Activated CD4-positive, alpha-beta memory T cell treated with anti-CD3 and anti-CD28 coated beads, Interleukin-2, amount 10 ng/mL, durations not matched to agents 7 days and 5 days (primary cell): ENCODE data around the gene PEX14. TPM values are rescaled to one million over a fixed set of nuclear protein-coding genes. Genes with fewer than 3 reads are reported as not detected.

Source experiments
- CTCF ChIA-PET: fragments of 350-600 bp; sonication (Branson Sonifier 250); formaldehyde crosslinking; loops from one replicate; lab custom pipeline; 2021; ENCODE audit warnings: antibody characterized with exemption, inconsistent platforms; lab: Charles Lee
- POLR2A ChIA-PET: fragments of 350-600 bp; sonication (Branson Sonifier 250); formaldehyde crosslinking; loops from one replicate; lab custom pipeline; 2021; ENCODE audit warnings: antibody characterized with exemption; lab: Charles Lee
- DNase-seq: peaks from one replicate; pipeline ENCODE4 v3.0.0-alpha.2; 2020
- H3K27ac Mint-ChIP-seq: one replicate; pipeline ENCODE4 v1.8.0; 2021; ENCODE audit warnings: mild to moderate bottlenecking, mixed read lengths
- H3K27me3 Mint-ChIP-seq: one replicate; pipeline ENCODE4 v1.8.0; 2021; ENCODE audit warnings: mixed read lengths
- H3K36me3 Mint-ChIP-seq: one replicate; pipeline ENCODE4 v1.8.0; 2021; ENCODE audit warnings: low read depth, mixed read lengths
- H3K4me1 Mint-ChIP-seq: one replicate; pipeline ENCODE4 v1.8.0; 2021; ENCODE audit warnings: mixed read lengths
- H3K4me3 Mint-ChIP-seq: one replicate; pipeline ENCODE4 v1.8.0; 2021; ENCODE audit warnings: mild to moderate bottlenecking, mixed read lengths
- H3K9me3 Mint-ChIP-seq: one replicate; pipeline ENCODE4 v1.8.0; 2021; ENCODE audit warnings: mixed read lengths
- total RNA-seq, 2 experiments: library from RNA; stranded (reverse); gene quantifications; one replicate each; pipeline ENCODE4 v1.2.3, GENCODE V29; 2021

PEX14 gene
- total RNA-seq, 2 experiments from 2014 or later: 18.9 to 20.1 TPM

- no peaks in the 10 kb centered on the region for H3K27me3 Mint-ChIP-seq
- ChIA-PET POLR2A (no interaction called here), CTCF (interaction anchor here (1.3 kb wide), 1 partner anchor 130 kb away, joined by 3 read pairs; no protein-coding TSS in a partner anchor)
- DNase-seq: no peak
- no peaks in the 10 kb centered on the region for H3K9me3 Mint-ChIP-seq
- H3K4me3 Mint-ChIP-seq: no peak overlapping the region
- H3K36me3 Mint-ChIP-seq: no peaks in the 10 kb centered on the region
- no peak overlapping the region for H3K27ac Mint-ChIP-seq
- no peaks in the 10 kb centered on the region for H3K4me1 Mint-ChIP-seq
Measured at GRCh38 chr1:10624256-10625050, 149.7 kb downstream of the PEX14 start.

GRCh38 chr1:10625076-10625475 is 150.3 kb downstream of the PEX14 start:
- Mint-ChIP-seq H3K27me3 (no peaks in the 10 kb centered on the region), H3K4me3 (no peak overlapping the region), H3K36me3 (no peaks in the 10 kb centered on the region), H3K9me3 (no peaks in the 10 kb centered on the region), H3K27ac (no peak overlapping the region), H3K4me1 (no peaks in the 10 kb centered on the region)
- DNase-seq: no peak
- CTCF ChIA-PET: interaction anchor here (1.3 kb wide), 1 partner anchor 131 kb away, joined by 3 read pairs; no protein-coding TSS in a partner anchor
- POLR2A ChIA-PET: no interaction called here

- no peak overlapping the region for H3K27ac Mint-ChIP-seq
- H3K4me3 Mint-ChIP-seq: no peak overlapping the region
- CTCF ChIA-PET: interaction anchor here (1.3 kb wide), 1 partner anchor 132 kb away, joined by 3 read pairs; no protein-coding TSS in a partner anchor
- H3K36me3 Mint-ChIP-seq: no peaks in the 10 kb centered on the region
- no peaks in the 10 kb centered on the region for H3K4me1 Mint-ChIP-seq
- no peaks in the 10 kb centered on the region for H3K27me3 Mint-ChIP-seq
- no peak for DNase-seq
- H3K9me3 Mint-ChIP-seq: no peaks in the 10 kb centered on the region
- POLR2A ChIA-PET: no interaction called here
Measured at GRCh38 chr1:10625554-10625953, 150.8 kb downstream of the PEX14 start.

GRCh38 chr1:10626131-10626731 is 151.5 kb downstream of the PEX14 start:
- H3K9me3 Mint-ChIP-seq: no peaks in the 10 kb centered on the region
- H3K27me3 Mint-ChIP-seq: no peaks in the 10 kb centered on the region
- no peak overlapping the region for H3K27ac Mint-ChIP-seq
- ChIA-PET CTCF (interaction anchor here (0.6 kb wide), 1 partner anchor 63 kb away, joined by 3 read pairs; no protein-coding TSS in a partner anchor), POLR2A (no interaction called here)
- no peaks in the 10 kb centered on the region for H3K36me3 Mint-ChIP-seq
- H3K4me3 Mint-ChIP-seq: no peak overlapping the region
- no peaks in the 10 kb centered on the region for H3K4me1 Mint-ChIP-seq
- DNase-seq: no peak

GRCh38 chr1:10626791-10627410 is 152.2 kb downstream of the PEX14 start:
- no peaks in the 10 kb centered on the region for H3K9me3 Mint-ChIP-seq

GRCh38 chr1:10628685-10629084 is 153.9 kb downstream of the PEX14 start:
- ChIA-PET POLR2A (no interaction called here), CTCF (interaction anchor here (1.6 kb wide), 1 partner anchor 134 kb away, joined by 3 read pairs; no protein-coding TSS in a partner anchor)
- Mint-ChIP-seq H3K27me3 (no peaks in the 10 kb centered on the region), H3K4me3 (no peak overlapping the region), H3K27ac (no peak overlapping the region), H3K36me3 (no peaks in the 10 kb centered on the region), H3K9me3 (no peaks in the 10 kb centered on the region), H3K4me1 (no peaks in the 10 kb centered on the region)
- no peak for DNase-seq

More at GRCh38 chr1:10626791-10627410, 152.2 kb downstream of the PEX14 start:
- Mint-ChIP-seq H3K27ac (no peak overlapping the region), H3K36me3 (no peaks in the 10 kb centered on the region), H3K27me3 (no peaks in the 10 kb centered on the region), H3K4me1 (no peaks in the 10 kb centered on the region), H3K4me3 (no peak overlapping the region)
- DNase-seq: no peak
- POLR2A ChIA-PET: no interaction called here
- CTCF ChIA-PET: interaction anchor here (0.6 kb wide), 1 partner anchor 64 kb away, joined by 3 read pairs; no protein-coding TSS in a partner anchor

- ChIA-PET CTCF (interaction anchor here (1.6 kb wide), 1 partner anchor 135 kb away, joined by 3 read pairs; no protein-coding TSS in a partner anchor), POLR2A (no interaction called here)
- no peaks in the 10 kb centered on the region for H3K27me3 Mint-ChIP-seq
- no peaks in the 10 kb centered on the region for H3K9me3 Mint-ChIP-seq
- no peaks in the 10 kb centered on the region for H3K4me1 Mint-ChIP-seq
- no peak for DNase-seq
- H3K36me3 Mint-ChIP-seq: no peaks in the 10 kb centered on the region
- no peak overlapping the region for H3K4me3 Mint-ChIP-seq
- H3K27ac Mint-ChIP-seq: no peak overlapping the region
Measured at GRCh38 chr1:10629091-10629815, 154.5 kb downstream of the PEX14 start.

GRCh38 chr1:10629816-10630571 is 155.2 kb downstream of the PEX14 start:
- Mint-ChIP-seq H3K27me3 (no peaks in the 10 kb centered on the region), H3K4me3 (no peak overlapping the region), H3K9me3 (no peaks in the 10 kb centered on the region), H3K36me3 (no peaks in the 10 kb centered on the region), H3K27ac (no peak overlapping the region), H3K4me1 (no peaks in the 10 kb centered on the region)
- ChIA-PET CTCF (no interaction called here), POLR2A (no interaction called here)
- DNase-seq: no peak

- Mint-ChIP-seq H3K27ac (no peak overlapping the region), H3K4me3 (no peak overlapping the region), H3K36me3 (no peaks in the 10 kb centered on the region), H3K27me3 (no peaks in the 10 kb centered on the region), H3K4me1 (no peaks in the 10 kb centered on the region), H3K9me3 (no peaks in the 10 kb centered on the region)
- DNase-seq: no peak
- ChIA-PET CTCF (no interaction called here), POLR2A (no interaction called here)
Measured at GRCh38 chr1:10630661-10631120, 155.9 kb downstream of the PEX14 start.

GRCh38 chr1:10631121-10631810 is 156.5 kb downstream of the PEX14 start:
- H3K9me3 Mint-ChIP-seq: no peaks in the 10 kb centered on the region
- no peaks in the 10 kb centered on the region for H3K36me3 Mint-ChIP-seq
- H3K27me3 Mint-ChIP-seq: no peaks in the 10 kb centered on the region
- POLR2A ChIA-PET: no interaction called here
- no peak for DNase-seq
- H3K27ac Mint-ChIP-seq: no peak overlapping the region
- no peak overlapping the region for H3K4me3 Mint-ChIP-seq
- H3K4me1 Mint-ChIP-seq: no peaks in the 10 kb centered on the region
- CTCF ChIA-PET: no interaction called here

GRCh38 chr1:10631811-10632593 is 157.3 kb downstream of the PEX14 start:
- no peak for DNase-seq
- CTCF ChIA-PET: no interaction called here

More at GRCh38 chr1:10631811-10632593, 157.3 kb downstream of the PEX14 start:
- H3K4me1 Mint-ChIP-seq: no peaks in the 10 kb centered on the region
- H3K27me3 Mint-ChIP-seq: no peaks in the 10 kb centered on the region
- no peak overlapping the region for H3K27ac Mint-ChIP-seq
- POLR2A ChIA-PET: no interaction called here
- H3K4me3 Mint-ChIP-seq: no peak overlapping the region
- no peaks in the 10 kb centered on the region for H3K36me3 Mint-ChIP-seq
- no peaks in the 10 kb centered on the region for H3K9me3 Mint-ChIP-seq
